HepG2 (cell line): ENCODE results near the gene BICDL2. TPM values are rescaled to one million over a fixed set of nuclear protein-coding genes. Genes with fewer than 3 reads are reported as not detected.
A peak's percentile ranks its signal among the peaks of the same experiment; 100 is the strongest.

Experiments used
- AGO2 ChIP-seq: fragments of 200-400 bp; formaldehyde crosslinking; optimal IDR thresholded peaks from 2 replicates; pipeline ENCODE3; 2017; ENCODE audit warnings: mild to moderate bottlenecking, low read depth, low read length, moderate library complexity
- CBX1 ChIP-seq: IDR thresholded peaks from one replicate; pipeline ENCODE4 v1.6.1; 2016; ENCODE audit warnings: antibody characterized with exemption, low read depth
- HDAC1 ChIP-seq: sonication (generic); formaldehyde crosslinking; IDR thresholded peaks from 2 replicates; pipeline ENCODE4 v1.5.1; 2020; ENCODE audit warnings: mild to moderate bottlenecking, missing genetic modification reagents
- HDAC2 ChIP-seq: sonication (generic); formaldehyde crosslinking; IDR thresholded peaks from 2 replicates; pipeline ENCODE4 v1.4.0; 2020; ENCODE audit warnings: missing genetic modification reagents
- HOXA5 ChIP-seq: sonication (generic); formaldehyde crosslinking; IDR thresholded peaks from 2 replicates; pipeline ENCODE4 v1.4.0; 2020; ENCODE audit warnings: missing genetic modification reagents
- LCORL ChIP-seq, 2 experiments: fragments of 450-650 bp in 1 of 2; sonication (generic) in 1 of 2; formaldehyde crosslinking in 1 of 2; IDR thresholded peaks; 2 replicates each; pipeline versions ENCODE4 v1.5.0 to v1.6.1; 2017 to 2020; ENCODE audit warnings: antibody characterized with exemption in 1 of 2, missing genetic modification reagents in 1 of 2
- MEIS2 ChIP-seq: sonication (generic); formaldehyde crosslinking; IDR thresholded peaks from 2 replicates; pipeline ENCODE4 v1.9.0; 2021; ENCODE audit warnings: mild to moderate bottlenecking, missing genetic modification reagents
- RXRA ChIP-seq: sonication (generic); formaldehyde crosslinking; IDR thresholded peaks from 2 replicates; pipeline ENCODE4 v1.5.1; 2020; ENCODE audit warnings: missing genetic modification reagents
- SAFB2 ChIP-seq: sonication (generic); formaldehyde crosslinking; IDR thresholded peaks from 2 replicates; pipeline ENCODE4 v1.5.1; 2020; ENCODE audit warnings: missing genetic modification reagents, low read depth, mild to moderate bottlenecking, borderline replicate concordance
- TAF1 ChIP-seq: sonication (generic); formaldehyde crosslinking; IDR thresholded peaks from 2 replicates; pipeline ENCODE4 v1.4.0; 2020; ENCODE audit warnings: missing genetic modification reagents
- TOPORS ChIP-seq: sonication (generic); formaldehyde crosslinking; IDR thresholded peaks from 2 replicates; pipeline ENCODE4 v1.8.0; 2023; ENCODE audit warnings: mild to moderate bottlenecking, missing genetic modification reagents
- ZFY ChIP-seq: sonication (generic); formaldehyde crosslinking; IDR thresholded peaks from 2 replicates; pipeline ENCODE4 v1.4.0; 2020; ENCODE audit warnings: missing genetic modification reagents
- ZNF333 ChIP-seq: sonication (generic); formaldehyde crosslinking; IDR thresholded peaks from 2 replicates; pipeline ENCODE4 v1.4.0; 2020; ENCODE audit warnings: mild to moderate bottlenecking, missing genetic modification reagents, borderline replicate concordance
- ZNF343 ChIP-seq: sonication (generic); formaldehyde crosslinking; IDR thresholded peaks from 2 replicates; pipeline ENCODE4 v1.4.0; 2020; ENCODE audit warnings: mild to moderate bottlenecking, missing genetic modification reagents
- ZNF558 ChIP-seq: sonication (generic); formaldehyde crosslinking; IDR thresholded peaks from 2 replicates; pipeline ENCODE4 v1.9.0; 2022; ENCODE audit warnings: mild to moderate bottlenecking, missing genetic modification reagents, borderline replicate concordance
- ZNF572 ChIP-seq: sonication (generic); formaldehyde crosslinking; IDR thresholded peaks from 2 replicates; pipeline ENCODE4 v1.5.1; 2020; ENCODE audit warnings: mild to moderate bottlenecking, missing genetic modification reagents
- ZNF776 ChIP-seq: sonication (generic); formaldehyde crosslinking; IDR thresholded peaks from 2 replicates; pipeline ENCODE4 v1.4.0; 2020; ENCODE audit warnings: mild to moderate bottlenecking, missing genetic modification reagents
- ZNF777 ChIP-seq: sonication (generic); formaldehyde crosslinking; IDR thresholded peaks from 2 replicates; pipeline ENCODE4 v1.4.0; 2020; ENCODE audit warnings: missing genetic modification reagents
- ZNF883 ChIP-seq: sonication (generic); formaldehyde crosslinking; IDR thresholded peaks from 2 replicates; pipeline ENCODE4 v1.5.1; 2020; ENCODE audit warnings: mild to moderate bottlenecking, missing genetic modification reagents; ENCODE audit errors: not compliant biosample characterization
- polyA plus RNA-seq, 8 experiments: library from polyadenylated mRNA; depleted of rRNA in 3 of 8; stranded (reverse) in 7 of 8; unstranded in 1 of 8; fragments of >200 nt; fragmentation: Illumina TruSeq in 4 of 8; extraction: Trizol in 4 of 8; gene quantifications; 2 replicates each; pipeline versions ENCODE4 v1.2.1 to v1.2.3, GENCODE V29; 2011 to 2016; ENCODE audit warnings: low read depth in 4 of 8, missing spikeins in 1 of 8, mixed read lengths in 1 of 8; ENCODE audit not compliant: insufficient read depth in 1 of 8
- total RNA-seq, 5 experiments: library from RNA; depleted of rRNA; stranded (reverse); fragments of >200 nt; fragmentation: Illumina TruSeq; extraction: Trizol; gene quantifications; 2 replicates each; pipeline ENCODE4 v1.2.3, GENCODE V29; 2016; ENCODE audit warnings: low read depth in 1 of 5
- TF ChIP-seq, protein P1 (sequence below): sonication (generic); formaldehyde crosslinking; IDR thresholded peaks from 2 replicates; pipeline ENCODE4 v1.4.0; 2020; ENCODE audit warnings: missing genetic modification reagents
- TF ChIP-seq, protein P2 (sequence below): sonication (generic); formaldehyde crosslinking; IDR thresholded peaks from 2 replicates; pipeline ENCODE4 v1.8.1; 2023; ENCODE audit warnings: mild to moderate bottlenecking, missing genetic modification reagents
- TF ChIP-seq, protein P3 (sequence below): IDR thresholded peaks from 2 replicates; pipeline ENCODE4 v1.6.1; 2016; ENCODE audit warnings: missing compliant biosample characterization, missing genetic modification reagents, borderline replicate concordance
- TF ChIP-seq, protein P4 (sequence below): sonication (generic); formaldehyde crosslinking; IDR thresholded peaks from 2 replicates; pipeline ENCODE4 v1.4.0; 2020; ENCODE audit warnings: mild to moderate bottlenecking, low read depth, missing genetic modification reagents
- TF ChIP-seq, protein P5 (sequence below): IDR thresholded peaks from 2 replicates; pipeline ENCODE4 v1.6.1; 2016; ENCODE audit warnings: low read depth, control low read depth

The BICDL2 gene
- total and polyA plus RNA-seq, 2 of the 13 experiments (the other 11 are each of a cell fraction or from before 2014, with no cell fraction given): 0.12 TPM; not detected in 1

DNA sequence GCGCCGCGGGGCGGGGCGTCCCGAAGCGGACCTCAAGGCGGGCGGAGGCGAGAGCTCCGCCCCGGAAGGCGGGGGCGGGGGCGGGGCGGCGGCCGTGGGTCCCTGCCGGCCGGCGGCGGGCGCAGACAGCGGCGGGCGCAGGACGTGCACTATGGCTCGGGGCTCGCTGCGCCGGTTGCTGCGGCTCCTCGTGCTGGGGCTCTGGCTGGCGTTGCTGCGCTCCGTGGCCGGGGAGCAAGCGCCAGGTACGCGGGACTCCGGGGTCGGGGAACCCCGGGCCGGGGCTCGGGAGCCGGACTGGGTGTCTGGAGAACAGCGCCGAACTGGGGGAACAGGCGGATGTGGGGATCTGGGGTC, 16.5 kb downstream of the BICDL2 start, which contains the start of gene TNFRSF12A (continued):
- TF ChIP-seq TOPORS (no peak), HDAC1 (CRISPR knock-in tag) (peak; percentile 46), ZNF558 (CRISPR knock-in tag) (peak; percentile 66; the same call in 1 of the 2 replicates), TAF1 (peak; percentile 89), ZNF883 (peak; percentile 53), ZNF343 (0 out of 2 replicates have a peak, but pooled peaks have one; percentile 24), ZNF776 (CRISPR knock-in tag) (peak; percentile 58; the same call in 1 of the 2 replicates), ZNF572 (CRISPR knock-in tag) (no peak), CBX1 (no peak), HDAC2 (CRISPR knock-in tag) (no peak), ZFY (CRISPR knock-in tag) (peak; percentile 58), LCORL (IDR thresholded peaks at IDR 0.05) (no peak), LCORL (CRISPR knock-in tag; IDR thresholded peaks at IDR 0.05) (no peak), ZNF333 (CRISPR knock-in tag) (peak; percentile 69; the same call in 1 of the 2 replicates), AGO2 (peak; percentile 89), ZNF777 (peak; percentile 35; the same call in 1 of the 2 replicates), SAFB2 (CRISPR knock-in tag) (0 out of 2 replicates have a peak, but pooled peaks have one; percentile 0), RXRA (CRISPR knock-in tag) (no peak), MEIS2 (CRISPR knock-in tag) (peak; percentile 83), HOXA5 (0 out of 2 replicates have a peak, but pooled peaks have one; percentile 40)
- TF ChIP-seq, protein P1, sequence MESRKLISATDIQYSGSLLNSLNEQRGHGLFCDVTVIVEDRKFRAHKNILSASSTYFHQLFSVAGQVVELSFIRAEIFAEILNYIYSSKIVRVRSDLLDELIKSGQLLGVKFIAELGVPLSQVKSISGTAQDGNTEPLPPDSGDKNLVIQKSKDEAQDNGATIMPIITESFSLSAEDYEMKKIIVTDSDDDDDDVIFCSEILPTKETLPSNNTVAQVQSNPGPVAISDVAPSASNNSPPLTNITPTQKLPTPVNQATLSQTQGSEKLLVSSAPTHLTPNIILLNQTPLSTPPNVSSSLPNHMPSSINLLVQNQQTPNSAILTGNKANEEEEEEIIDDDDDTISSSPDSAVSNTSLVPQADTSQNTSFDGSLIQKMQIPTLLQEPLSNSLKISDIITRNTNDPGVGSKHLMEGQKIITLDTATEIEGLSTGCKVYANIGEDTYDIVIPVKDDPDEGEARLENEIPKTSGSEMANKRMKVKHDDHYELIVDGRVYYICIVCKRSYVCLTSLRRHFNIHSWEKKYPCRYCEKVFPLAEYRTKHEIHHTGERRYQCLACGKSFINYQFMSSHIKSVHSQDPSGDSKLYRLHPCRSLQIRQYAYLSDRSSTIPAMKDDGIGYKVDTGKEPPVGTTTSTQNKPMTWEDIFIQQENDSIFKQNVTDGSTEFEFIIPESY (CRISPR knock-in tag): no peak
- TF ChIP-seq, protein P2, sequence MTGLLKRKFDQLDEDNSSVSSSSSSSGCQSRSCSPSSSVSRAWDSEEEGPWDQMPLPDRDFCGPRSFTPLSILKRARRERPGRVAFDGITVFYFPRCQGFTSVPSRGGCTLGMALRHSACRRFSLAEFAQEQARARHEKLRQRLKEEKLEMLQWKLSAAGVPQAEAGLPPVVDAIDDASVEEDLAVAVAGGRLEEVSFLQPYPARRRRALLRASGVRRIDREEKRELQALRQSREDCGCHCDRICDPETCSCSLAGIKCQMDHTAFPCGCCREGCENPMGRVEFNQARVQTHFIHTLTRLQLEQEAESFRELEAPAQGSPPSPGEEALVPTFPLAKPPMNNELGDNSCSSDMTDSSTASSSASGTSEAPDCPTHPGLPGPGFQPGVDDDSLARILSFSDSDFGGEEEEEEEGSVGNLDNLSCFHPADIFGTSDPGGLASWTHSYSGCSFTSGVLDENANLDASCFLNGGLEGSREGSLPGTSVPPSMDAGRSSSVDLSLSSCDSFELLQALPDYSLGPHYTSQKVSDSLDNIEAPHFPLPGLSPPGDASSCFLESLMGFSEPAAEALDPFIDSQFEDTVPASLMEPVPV (CRISPR knock-in tag): no peak
- TF ChIP-seq, protein P3, sequence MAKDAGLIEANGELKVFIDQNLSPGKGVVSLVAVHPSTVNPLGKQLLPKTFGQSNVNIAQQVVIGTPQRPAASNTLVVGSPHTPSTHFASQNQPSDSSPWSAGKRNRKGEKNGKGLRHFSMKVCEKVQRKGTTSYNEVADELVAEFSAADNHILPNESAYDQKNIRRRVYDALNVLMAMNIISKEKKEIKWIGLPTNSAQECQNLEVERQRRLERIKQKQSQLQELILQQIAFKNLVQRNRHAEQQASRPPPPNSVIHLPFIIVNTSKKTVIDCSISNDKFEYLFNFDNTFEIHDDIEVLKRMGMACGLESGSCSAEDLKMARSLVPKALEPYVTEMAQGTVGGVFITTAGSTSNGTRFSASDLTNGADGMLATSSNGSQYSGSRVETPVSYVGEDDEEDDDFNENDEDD (CRISPR knock-in tag): peak; percentile 9; the same call in 1 of the 2 replicates
- TF ChIP-seq, protein P4, sequence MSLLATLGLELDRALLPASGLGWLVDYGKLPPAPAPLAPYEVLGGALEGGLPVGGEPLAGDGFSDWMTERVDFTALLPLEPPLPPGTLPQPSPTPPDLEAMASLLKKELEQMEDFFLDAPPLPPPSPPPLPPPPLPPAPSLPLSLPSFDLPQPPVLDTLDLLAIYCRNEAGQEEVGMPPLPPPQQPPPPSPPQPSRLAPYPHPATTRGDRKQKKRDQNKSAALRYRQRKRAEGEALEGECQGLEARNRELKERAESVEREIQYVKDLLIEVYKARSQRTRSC (CRISPR knock-in tag): no peak
- TF ChIP-seq, protein P5, sequence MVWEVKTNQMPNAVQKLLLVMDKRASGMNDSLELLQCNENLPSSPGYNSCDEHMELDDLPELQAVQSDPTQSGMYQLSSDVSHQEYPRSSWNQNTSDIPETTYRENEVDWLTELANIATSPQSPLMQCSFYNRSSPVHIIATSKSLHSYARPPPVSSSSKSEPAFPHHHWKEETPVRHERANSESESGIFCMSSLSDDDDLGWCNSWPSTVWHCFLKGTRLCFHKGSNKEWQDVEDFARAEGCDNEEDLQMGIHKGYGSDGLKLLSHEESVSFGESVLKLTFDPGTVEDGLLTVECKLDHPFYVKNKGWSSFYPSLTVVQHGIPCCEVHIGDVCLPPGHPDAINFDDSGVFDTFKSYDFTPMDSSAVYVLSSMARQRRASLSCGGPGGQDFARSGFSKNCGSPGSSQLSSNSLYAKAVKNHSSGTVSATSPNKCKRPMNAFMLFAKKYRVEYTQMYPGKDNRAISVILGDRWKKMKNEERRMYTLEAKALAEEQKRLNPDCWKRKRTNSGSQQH (CRISPR knock-in tag): no peak; the same call in 1 of the 2 replicates
